Prostate gland (tissue), 2 donors: ENCODE data around the gene GALNT7.
A peak's percentile ranks its signal among the peaks of the same experiment; 100 is the strongest.

Source experiments
- POLR2A ChIP-seq: fragments of 450-650 bp; IDR thresholded peaks from one replicate; pipeline ENCODE4 v1.6.1; 2016; ENCODE audit warnings: antibody characterized with exemption, mild to moderate bottlenecking
- TF ChIP-seq, protein P1 (sequence below), 4 experiments: fragments of 200-600 bp in 2 of 4; fragments of 450-650 bp in 2 of 4; sonication (generic) in 2 of 4; IDR thresholded peaks; 1 replicate in 3 of 4; 2 replicates in 1 of 4; pipeline ENCODE4 v1.5.1; 2016 to 2019; ENCODE audit warnings: antibody characterized with exemption in 4 of 4, mild to moderate bottlenecking in 2 of 4, moderate library complexity in 2 of 4

DNA sequence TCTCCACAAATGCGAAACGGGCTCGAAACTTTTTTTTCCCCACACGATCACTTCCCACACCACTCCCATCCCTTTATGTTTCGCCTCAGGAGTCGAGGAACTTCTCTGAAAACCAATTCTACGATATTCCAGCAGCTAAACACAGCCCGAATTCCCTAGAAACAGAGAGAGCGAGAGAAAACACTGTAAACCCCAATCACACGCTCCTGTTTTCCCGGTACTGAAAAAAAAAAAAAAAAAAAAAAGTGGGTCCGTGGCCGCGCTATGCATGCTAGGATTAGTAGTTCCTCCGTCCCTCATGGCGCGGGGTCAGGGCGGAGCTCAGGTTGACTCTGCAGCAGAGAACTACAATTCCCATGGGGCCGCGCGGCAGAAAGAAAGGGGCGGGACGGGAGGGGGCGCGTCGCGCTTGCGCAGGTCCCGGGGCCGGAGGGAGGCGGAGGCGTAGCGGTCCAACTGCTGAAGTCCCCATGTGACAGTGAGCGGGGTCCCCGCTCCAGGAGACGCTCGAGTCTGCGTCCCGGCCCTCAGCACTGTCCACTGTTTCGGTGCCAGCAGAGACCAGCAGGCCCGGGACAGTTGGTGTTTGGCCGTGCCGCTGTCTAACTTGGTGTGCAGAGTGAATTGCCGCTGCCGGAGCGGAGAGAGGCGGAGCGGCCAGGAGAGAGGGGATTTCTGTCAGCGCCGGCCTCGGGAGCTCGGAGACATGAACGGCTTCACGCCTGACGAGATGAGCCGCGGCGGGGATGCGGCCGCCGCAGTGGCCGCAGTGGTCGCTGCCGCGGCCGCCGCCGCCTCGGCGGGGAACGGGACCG is 202.1 kb downstream of the GALNT7 start, which contains the start of gene SAP30:
- TF ChIP-seq, protein P1, sequence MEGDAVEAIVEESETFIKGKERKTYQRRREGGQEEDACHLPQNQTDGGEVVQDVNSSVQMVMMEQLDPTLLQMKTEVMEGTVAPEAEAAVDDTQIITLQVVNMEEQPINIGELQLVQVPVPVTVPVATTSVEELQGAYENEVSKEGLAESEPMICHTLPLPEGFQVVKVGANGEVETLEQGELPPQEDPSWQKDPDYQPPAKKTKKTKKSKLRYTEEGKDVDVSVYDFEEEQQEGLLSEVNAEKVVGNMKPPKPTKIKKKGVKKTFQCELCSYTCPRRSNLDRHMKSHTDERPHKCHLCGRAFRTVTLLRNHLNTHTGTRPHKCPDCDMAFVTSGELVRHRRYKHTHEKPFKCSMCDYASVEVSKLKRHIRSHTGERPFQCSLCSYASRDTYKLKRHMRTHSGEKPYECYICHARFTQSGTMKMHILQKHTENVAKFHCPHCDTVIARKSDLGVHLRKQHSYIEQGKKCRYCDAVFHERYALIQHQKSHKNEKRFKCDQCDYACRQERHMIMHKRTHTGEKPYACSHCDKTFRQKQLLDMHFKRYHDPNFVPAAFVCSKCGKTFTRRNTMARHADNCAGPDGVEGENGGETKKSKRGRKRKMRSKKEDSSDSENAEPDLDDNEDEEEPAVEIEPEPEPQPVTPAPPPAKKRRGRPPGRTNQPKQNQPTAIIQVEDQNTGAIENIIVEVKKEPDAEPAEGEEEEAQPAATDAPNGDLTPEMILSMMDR (IDR thresholded peaks at IDR 0.05): peak in 1 of 4 experiments; percentile 17
- TF ChIP-seq POLR2A: peak; percentile 99
